OCI-LY1 (cell line): ENCODE results near the gene CENPX.

Experiments
- CTCF ChIP-seq: fragments of 200-600 bp; sonication (generic), shearing (Covaris generic); IDR thresholded peaks from 2 replicates; pipeline ENCODE4 v1.5.1; 2017; ENCODE audit warnings: mild to moderate bottlenecking, antibody characterized with exemption, low read length, moderate library complexity, mixed read lengths
- EZH2 ChIP-seq: fragments of 200-600 bp; sonication (generic), shearing (Covaris generic); IDR thresholded peaks from 2 replicates; pipeline ENCODE4 v1.8.0; 2017; ENCODE audit warnings: borderline replicate concordance, mixed run types, mild to moderate bottlenecking, antibody characterized with exemption, low read length, moderate library complexity, mixed read lengths

- TF ChIP-seq CTCF (no peak), EZH2 (no peak)
Observed at GRCh38 chr17:82012640-82013295, 9.9 kb downstream of the CENPX start.
